Psoas muscle (tissue), 8 donors: Measurements from ENCODE around the gene CGREF1. TPM values are rescaled to one million over a fixed set of nuclear protein-coding genes. Genes with fewer than 3 reads are reported as not detected.
A peak's percentile ranks its signal among the peaks of the same experiment; 100 is the strongest.

Experiments
- ATAC-seq, 4 donors: fragments of 200-7000 bp; cut with Tn5 transposase; one replicate each; pipeline ENCODE4 v1.9.1; 2020; ENCODE audit warnings: moderate library complexity in 3 of 4, mild to moderate bottlenecking in 2 of 4
- DNase-seq, 2 donors: peaks; one replicate each; pipeline ENCODE4 v3.0.0-alpha.2; 2020
- H3K27ac ChIP-seq: fragments of 200-600 bp; one replicate; pipeline ENCODE4 v1.8.0; 2022
- H3K27me3 ChIP-seq, 3 donors: fragments of 200-600 bp in 1 of 3; one replicate each; pipeline versions ENCODE4 v1.6.1 to v1.8.0; 2013 to 2022; ENCODE audit warnings: low read length in 2 of 3, mild to moderate bottlenecking in 2 of 3, moderate library complexity in 1 of 3; ENCODE audit not compliant: insufficient read depth in 3 of 3
- H3K36me3 ChIP-seq, 2 donors: fragments of 200-600 bp in 1 of 2; one replicate each; pipeline versions ENCODE4 v1.6.1 to v1.8.0; 2013 to 2022; ENCODE audit warnings: low read depth in 1 of 2, mild to moderate bottlenecking in 1 of 2, moderate library complexity in 1 of 2; ENCODE audit not compliant: insufficient read depth in 1 of 2
- H3K4me1 ChIP-seq: fragments of 200-600 bp; one replicate; pipeline ENCODE4 v1.8.0; 2022
- H3K4me3 ChIP-seq: fragments of 200-600 bp; one replicate; pipeline ENCODE4 v1.8.0; 2022; ENCODE audit warnings: mild to moderate bottlenecking
- H3K9me3 ChIP-seq: fragments of 200-600 bp; one replicate; pipeline ENCODE4 v1.8.0; 2022
- CTCF ChIP-seq: fragments of 200-600 bp; IDR thresholded peaks from one replicate; pipeline ENCODE4 v1.8.0; 2022; ENCODE audit warnings: antibody characterized with exemption
- WGBS, 3 donors: extraction: QIAGEN DNeasy Blood & Tissue Kit; methylation state at CpG; one replicate each; pipeline versions ENCODE4 v1.1.6 to v1.1.7; 2013; 5-methylcytosine and 5-hydroxymethylcytosine counted together
- intact Hi-C, 2 donors: fragments of 100-400 bp; cut with DNase I; formaldehyde crosslinking; loops; one replicate each; pipeline versions ENCODE4 v1.11.0 to v1.14.2; 2022
- polyA plus RNA-seq, 3 donors: library from polyadenylated mRNA; stranded (reverse); fragments of 200-250 nt; gene quantifications; one replicate each; pipeline ENCODE4 v1.2.3, GENCODE V29; 2013
- total RNA-seq, 4 donors: library from RNA; stranded (reverse); fragmentation: NEBNext Ultra II Directional in 2 of 4; extraction: Animal tissue kit (Norgen Biotek cat#: 25700) in 2 of 4; gene quantifications; one replicate each; pipeline versions ENCODE4 v1.2.1 to v1.2.4, GENCODE V29; 2021 to 2023
- donor health status: healthy with polysubstance abuse.
- donor health status: DM: no; HTN: no; CAD: no; lungs with moderate emphysema.
- donor health status: Bipolar disorder and iron deficiency.
- donor health status: healthy.
- donor health status: DM: yes; HTN: yes; CAD: no.
- donor health status: DM: no; HTN: no; CAD: no.
- donor health status: DM: no; HTN: no; CAD: no.
- donor health status: DM: yes; HTN: yes; CAD: no.

CGREF1 gene
- total and polyA plus RNA-seq, 7 donors: 2.8 to 15.8 (median 6.6) TPM

GRCh38 chr2:27133905-27134780, 15.2 kb upstream of the CGREF1 start, which contains the start of gene PREB:
Gene PREB (minus strand): TSS chr2:27134636. CDS start chr2:27134421, 215 bp downstream.
- peaks cover 12% of the 10 kb centered on the region for H3K4me1 ChIP-seq
- H3K27ac ChIP-seq: peak within 1 kb of the TSS; percentile 94
- ATAC-seq (peak; percentile 91 to 95 (median 93)), DNase-seq (peak; percentile 98 to 99)
- no peak for TF ChIP-seq CTCF
- H3K27me3 ChIP-seq: no peaks in the 10 kb centered on the region
- intact Hi-C loops: loop anchor here in 1 of 2 donors (5.0 kb wide), 1 partner anchor 78 kb away; the partner anchor contains the start of genes ATRAID and SLC5A6
- peaks cover 0 to 41% of the 10 kb centered on the region in 2 donors for H3K36me3 ChIP-seq
- 0 to 1% (median 0%) methylated on average over 76 to 86 of the region's 86 CpGs for WGBS, 3 donors
- H3K4me3 ChIP-seq: peak within 1 kb of the TSS; percentile 92
- no peaks in the 10 kb centered on the region for H3K9me3 ChIP-seq

GRCh38 chr2:27133195-27133875, 14.4 kb upstream of the CGREF1 start:
- intact Hi-C loops: loop anchor here in 1 of 2 donors (5.0 kb wide), 1 partner anchor 79 kb away; the partner anchor contains the start of genes ATRAID and SLC5A6
- peaks cover 0 to 41% of the 10 kb centered on the region in 2 donors for H3K36me3 ChIP-seq
- H3K4me3 ChIP-seq: peak overlapping the region; percentile 92
- DNase-seq (peak; percentile 41 to 84), ATAC-seq (peak; percentile 29 to 67 (median 52))
- peak overlapping the region; percentile 94 for H3K27ac ChIP-seq
- 29 to 35% (median 29%) methylated on average over 14 of the region's 14 CpGs for WGBS, 3 donors
- TF ChIP-seq CTCF: no peak
- no peaks in the 10 kb centered on the region for H3K27me3 ChIP-seq
- no peaks in the 10 kb centered on the region for H3K9me3 ChIP-seq
- H3K4me1 ChIP-seq: peaks cover 12% of the 10 kb centered on the region

- WGBS, 3 donors: 79 to 86% (median 81%) methylated on average over 11 of the region's 11 CpGs
- Histone ChIP-seq H3K27me3 (no peaks in the 10 kb centered on the region), H3K4me1 (peaks cover 12% of the 10 kb centered on the region), H3K36me3 (peaks cover 0 to 41% of the 10 kb centered on the region in 2 donors), H3K27ac (no peak overlapping the region), H3K4me3 (no peak overlapping the region), H3K9me3 (no peaks in the 10 kb centered on the region)
- DNase-seq (no peak), ATAC-seq (no peak)
- intact Hi-C loops: loop anchor here in 1 of 2 donors (5.0 kb wide), 1 partner anchor 81 kb away; the partner anchor contains the start of genes ATRAID and SLC5A6
- no peak for TF ChIP-seq CTCF
Observed at GRCh38 chr2:27131429-27131828, 12.5 kb upstream of the CGREF1 start.

- intact Hi-C loops: loop anchor here in 1 of 2 donors (5.0 kb wide), 1 partner anchor 82 kb away; the partner anchor contains the start of genes ATRAID and SLC5A6
- no peak for ATAC-seq
Observed at GRCh38 chr2:27130396-27130795, 11.5 kb upstream of the CGREF1 start.

More at GRCh38 chr2:27130396-27130795, 11.5 kb upstream of the CGREF1 start:
- Histone ChIP-seq H3K4me3 (no peak overlapping the region), H3K27ac (no peak overlapping the region), H3K36me3 (peaks cover 0 to 41% of the 10 kb centered on the region in 2 donors), H3K9me3 (no peaks in the 10 kb centered on the region), H3K27me3 (no peaks in the 10 kb centered on the region), H3K4me1 (peaks cover 19% of the 10 kb centered on the region)
- TF ChIP-seq CTCF: no peak
- DNase-seq: no peak
- 85 to 90% (median 89%) methylated on average over 10 of the region's 10 CpGs for WGBS, 3 donors
